Breast epithelium (tissue), 3 donors: Measurements from ENCODE around the gene KCNQ1OT1.

Source experiments
- POLR2AphosphoS5 ChIP-seq, 3 donors: sonication (generic); formaldehyde crosslinking; IDR thresholded peaks; one replicate each; pipeline ENCODE4 v1.6.1; 2017; ENCODE audit warnings: antibody characterized with exemption in 3 of 3
- TF ChIP-seq, protein P1 (sequence below), 3 donors: fragments of 450-650 bp; IDR thresholded peaks; one replicate each; pipeline ENCODE4 v1.5.1; 2016 to 2017; ENCODE audit warnings: antibody characterized with exemption in 3 of 3, mild to moderate bottlenecking in 3 of 3, moderate library complexity in 3 of 3

DNA sequence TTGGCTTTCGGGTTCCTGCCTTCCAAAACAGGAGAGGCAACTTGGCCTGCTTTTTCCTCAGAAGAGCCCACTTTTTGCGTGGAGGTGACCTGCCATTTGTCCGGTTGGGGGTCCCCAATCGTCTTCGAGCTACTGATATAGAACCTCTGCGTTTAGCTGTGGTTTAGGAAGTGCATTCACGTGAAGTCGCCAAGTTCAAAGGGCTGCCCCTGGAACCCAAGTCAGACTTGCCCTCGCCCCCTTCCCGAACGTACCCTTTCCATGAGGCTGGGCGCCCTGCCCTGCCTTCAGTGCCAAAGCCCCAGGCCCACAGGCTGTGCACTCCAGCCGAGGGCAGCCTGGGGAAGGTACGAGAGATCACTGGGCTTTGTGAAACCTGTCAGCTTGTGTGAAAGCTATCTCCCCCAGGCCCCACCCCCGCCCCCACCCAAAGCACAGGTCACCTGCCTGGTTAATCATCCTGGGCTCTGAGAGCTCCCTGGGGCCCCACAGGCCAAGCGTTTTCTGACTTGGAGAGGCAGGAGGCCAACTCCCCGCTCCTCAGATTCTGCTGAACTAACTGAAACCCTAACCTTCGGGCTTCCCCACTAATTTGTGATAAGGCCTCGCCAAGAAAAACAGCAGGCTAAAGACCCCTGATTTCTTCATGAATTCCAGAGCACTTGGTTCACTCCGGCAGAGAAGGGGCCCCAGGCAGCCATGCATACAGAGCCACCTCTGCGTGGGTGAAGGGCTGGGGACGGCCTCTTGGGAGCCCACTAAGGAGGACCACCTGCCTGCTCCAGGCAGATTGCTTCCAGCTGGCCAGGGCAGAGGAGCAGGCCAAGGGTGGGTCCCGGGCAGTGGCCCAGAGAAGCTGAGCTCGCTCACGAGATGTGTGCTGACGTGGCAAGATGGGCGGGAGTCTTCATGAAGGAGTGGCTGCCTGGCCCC, 25.8 kb upstream of the KCNQ1OT1 start:
- TF ChIP-seq, protein P1, sequence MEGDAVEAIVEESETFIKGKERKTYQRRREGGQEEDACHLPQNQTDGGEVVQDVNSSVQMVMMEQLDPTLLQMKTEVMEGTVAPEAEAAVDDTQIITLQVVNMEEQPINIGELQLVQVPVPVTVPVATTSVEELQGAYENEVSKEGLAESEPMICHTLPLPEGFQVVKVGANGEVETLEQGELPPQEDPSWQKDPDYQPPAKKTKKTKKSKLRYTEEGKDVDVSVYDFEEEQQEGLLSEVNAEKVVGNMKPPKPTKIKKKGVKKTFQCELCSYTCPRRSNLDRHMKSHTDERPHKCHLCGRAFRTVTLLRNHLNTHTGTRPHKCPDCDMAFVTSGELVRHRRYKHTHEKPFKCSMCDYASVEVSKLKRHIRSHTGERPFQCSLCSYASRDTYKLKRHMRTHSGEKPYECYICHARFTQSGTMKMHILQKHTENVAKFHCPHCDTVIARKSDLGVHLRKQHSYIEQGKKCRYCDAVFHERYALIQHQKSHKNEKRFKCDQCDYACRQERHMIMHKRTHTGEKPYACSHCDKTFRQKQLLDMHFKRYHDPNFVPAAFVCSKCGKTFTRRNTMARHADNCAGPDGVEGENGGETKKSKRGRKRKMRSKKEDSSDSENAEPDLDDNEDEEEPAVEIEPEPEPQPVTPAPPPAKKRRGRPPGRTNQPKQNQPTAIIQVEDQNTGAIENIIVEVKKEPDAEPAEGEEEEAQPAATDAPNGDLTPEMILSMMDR (IDR thresholded peaks at IDR 0.05) = no peak
- TF ChIP-seq POLR2AphosphoS5 (IDR thresholded peaks at IDR 0.05) = no peak
